Stimulated activated CD8-positive, alpha-beta memory T cell treated with anti-CD3 and anti-CD28 coated beads, Interleukin-12 subunit alpha, Interleukin-12 subunit beta, amount 100 ng/mL, for 1 hour (primary cell): Measurements from ENCODE around the gene ANKRD23.

ENCODE experiments used
- DNase-seq: peaks from one replicate; pipeline ENCODE4 v3.0.0-alpha.2; 2020; ENCODE audit warnings: low read depth

The ANKRD23 gene

GRCh38 chr2:96838345-96839292 lies 5.2 kb downstream of the ANKRD23 start:
- no peak for DNase-seq

- no peak for DNase-seq
These were observed 6.2 kb downstream of the ANKRD23 start for GRCh38 chr2:96837575-96837974.

- no peak for DNase-seq
These were observed 8.0 kb downstream of the ANKRD23 start for GRCh38 chr2:96835830-96836229.

GRCh38 chr2:96832754-96833507 lies 10.9 kb downstream of the ANKRD23 start:
- no peak for DNase-seq

GRCh38 chr2:96832408-96832753 lies 11.4 kb downstream of the ANKRD23 start:
- DNase-seq: no peak

DNA sequence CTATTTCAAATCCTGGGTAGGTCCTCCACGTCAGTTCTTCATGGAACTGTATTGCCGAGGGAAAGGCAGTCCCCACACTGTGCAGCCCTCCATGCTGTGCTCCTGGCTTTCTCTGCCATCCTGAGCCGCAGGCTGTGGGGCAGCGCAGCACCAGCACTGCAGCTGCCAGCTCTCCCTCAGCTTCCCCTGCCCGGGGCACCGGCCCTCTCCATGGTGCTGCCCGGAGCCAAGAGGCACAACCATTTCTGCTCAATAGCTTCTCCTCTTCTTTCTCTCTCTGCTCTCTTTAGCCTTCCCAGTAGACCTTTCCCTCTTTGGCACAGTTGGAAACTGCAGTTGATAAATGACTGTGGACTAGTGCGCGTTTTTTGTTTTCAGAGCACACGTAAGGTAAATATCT lies 12.1 kb downstream of the ANKRD23 start:
- no peak for DNase-seq

- DNase-seq: no peak
These were observed 13.7 kb downstream of the ANKRD23 start for GRCh38 chr2:96830044-96830562.

- DNase-seq: no peak
These were observed 14.9 kb downstream of the ANKRD23 start for GRCh38 chr2:96828874-96829273.

GRCh38 chr2:96828436-96828835 lies 15.4 kb downstream of the ANKRD23 start:
- DNase-seq: no peak

- DNase-seq: no peak
These were observed 17.1 kb downstream of the ANKRD23 start for GRCh38 chr2:96826546-96827278.

DNA sequence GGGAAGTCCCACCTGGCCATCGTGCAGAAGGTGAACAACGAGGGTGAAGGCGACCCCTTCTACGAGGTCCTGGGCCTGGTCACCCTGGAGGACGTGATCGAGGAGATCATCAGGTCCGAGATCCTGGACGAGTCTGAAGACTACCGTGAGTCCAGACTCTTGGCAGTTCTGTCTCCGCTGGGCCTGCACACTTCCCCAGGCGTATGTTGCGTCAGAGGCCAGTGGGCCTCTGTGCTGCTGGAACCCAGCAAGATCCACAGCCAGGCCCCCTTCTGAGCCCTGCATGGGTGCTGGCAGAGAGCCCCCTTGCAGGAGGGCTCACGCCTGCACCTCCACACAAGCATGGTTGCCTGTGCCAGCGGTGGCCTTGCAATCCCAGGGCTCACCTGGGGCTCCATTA lies 18.8 kb downstream of the ANKRD23 start:
- no peak for DNase-seq

GRCh38 chr2:96824079-96824870 lies 19.5 kb downstream of the ANKRD23 start:
- no peak for DNase-seq

DNA sequence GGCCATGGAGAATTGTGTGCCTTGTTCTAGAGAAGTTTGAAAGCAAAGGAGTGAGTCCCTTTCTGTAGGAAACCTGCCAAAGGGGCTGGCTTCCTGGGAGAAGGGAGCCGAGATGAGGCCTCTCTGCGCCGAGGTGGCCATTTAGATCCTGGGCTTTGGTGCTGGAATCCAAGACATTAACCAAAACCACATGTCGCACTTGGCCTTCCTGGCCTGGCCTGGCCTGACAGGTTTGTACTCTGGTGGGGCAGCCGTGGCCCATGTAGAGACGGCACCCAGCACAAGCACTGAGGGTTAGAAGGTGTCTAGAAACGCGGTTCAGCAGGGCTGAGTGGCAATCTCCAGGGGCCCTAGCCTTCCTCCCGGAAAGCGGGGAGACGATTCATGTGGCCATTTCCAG lies 20.6 kb downstream of the ANKRD23 start:
- DNase-seq: no peak

DNA sequence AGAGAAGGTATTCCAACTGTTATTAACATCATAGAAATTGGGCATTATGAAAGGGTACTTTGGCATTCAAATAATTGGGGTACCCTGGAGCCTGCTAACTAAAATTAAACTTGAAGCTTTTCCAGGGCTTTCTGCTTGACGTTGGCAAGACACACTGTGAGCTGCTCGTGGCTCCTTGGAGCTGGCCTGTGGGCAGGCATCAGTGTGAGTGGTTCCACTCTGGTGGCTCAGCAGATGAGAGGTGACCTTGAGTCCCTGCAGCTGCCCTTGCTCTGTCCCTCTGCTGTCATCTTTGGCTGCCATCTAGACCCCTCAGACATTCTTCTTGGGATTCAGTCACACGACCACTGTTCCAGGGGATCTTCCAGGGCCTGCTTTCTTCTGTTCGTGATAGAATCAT lies 21.0 kb downstream of the ANKRD23 start:
- no peak for DNase-seq

DNA sequence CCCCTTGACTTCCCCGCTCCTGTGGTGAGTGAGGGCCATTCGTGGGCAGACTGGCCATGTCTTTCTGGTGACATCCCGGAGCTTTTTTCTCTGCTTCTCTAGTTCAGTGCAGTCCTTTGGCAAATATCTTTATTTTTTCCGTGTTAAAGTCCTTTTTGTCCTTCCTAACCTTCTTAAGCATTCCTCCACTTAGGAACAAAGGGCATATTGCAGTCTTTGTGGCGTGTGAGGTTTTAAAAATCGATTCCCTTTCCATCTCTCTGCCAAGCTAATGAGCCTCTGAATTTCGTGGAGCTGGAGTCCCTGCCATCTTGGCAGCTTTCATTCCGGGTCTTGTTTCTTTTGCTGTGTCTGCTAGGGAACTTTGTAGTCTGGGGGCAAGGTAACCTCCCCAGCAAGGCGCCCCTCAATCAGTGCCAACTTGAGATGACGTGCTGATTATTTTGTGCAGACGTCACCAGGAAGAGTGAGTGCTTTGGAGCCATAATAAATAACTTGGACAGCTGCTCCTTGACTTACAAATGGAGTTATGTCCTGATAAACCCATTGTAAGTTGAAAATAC lies 22.6 kb downstream of the ANKRD23 start:
- no peak for DNase-seq

- DNase-seq: no peak
These were observed 23.8 kb downstream of the ANKRD23 start for GRCh38 chr2:96819876-96820511.

DNA sequence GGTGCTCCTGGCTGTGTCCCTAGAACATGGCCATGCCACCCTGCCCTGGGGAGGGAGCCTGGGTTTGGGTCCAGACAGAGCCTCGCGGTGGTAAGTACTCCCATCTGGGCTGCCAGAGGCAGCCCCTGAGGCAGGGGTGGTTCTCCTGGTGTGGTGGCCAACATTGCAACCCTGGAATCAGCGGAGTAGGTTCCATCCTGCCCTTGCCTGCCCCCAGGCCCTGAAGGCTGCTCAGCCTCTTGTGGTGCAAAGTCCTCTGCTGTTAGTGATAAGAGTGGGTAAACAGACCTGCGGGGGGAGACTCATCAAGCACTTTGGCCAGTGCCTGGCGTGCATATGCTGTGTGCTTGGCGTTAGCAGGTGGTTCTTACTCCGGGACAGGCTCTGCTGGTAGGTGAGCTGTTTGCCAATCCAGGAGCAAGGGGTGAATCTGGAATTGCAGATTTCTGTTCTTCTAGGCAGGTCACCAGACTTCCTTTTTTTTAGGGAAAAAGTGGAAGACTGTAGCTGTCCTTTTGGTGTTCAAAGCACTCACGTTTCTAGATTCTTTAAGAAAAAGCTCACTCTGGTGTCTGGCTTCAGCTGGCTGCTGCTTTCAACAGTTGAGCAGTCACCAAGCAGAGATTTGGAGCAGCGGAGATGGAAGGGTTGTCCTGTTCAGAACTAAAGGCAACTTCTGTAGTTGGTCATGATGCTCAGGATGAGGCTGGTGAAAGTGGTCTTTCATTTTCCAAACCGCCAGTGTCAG lies 24.5 kb downstream of the ANKRD23 start:
- DNase-seq: no peak

- DNase-seq: no peak
These were observed 25.9 kb downstream of the ANKRD23 start for GRCh38 chr2:96817882-96818281.

DNA sequence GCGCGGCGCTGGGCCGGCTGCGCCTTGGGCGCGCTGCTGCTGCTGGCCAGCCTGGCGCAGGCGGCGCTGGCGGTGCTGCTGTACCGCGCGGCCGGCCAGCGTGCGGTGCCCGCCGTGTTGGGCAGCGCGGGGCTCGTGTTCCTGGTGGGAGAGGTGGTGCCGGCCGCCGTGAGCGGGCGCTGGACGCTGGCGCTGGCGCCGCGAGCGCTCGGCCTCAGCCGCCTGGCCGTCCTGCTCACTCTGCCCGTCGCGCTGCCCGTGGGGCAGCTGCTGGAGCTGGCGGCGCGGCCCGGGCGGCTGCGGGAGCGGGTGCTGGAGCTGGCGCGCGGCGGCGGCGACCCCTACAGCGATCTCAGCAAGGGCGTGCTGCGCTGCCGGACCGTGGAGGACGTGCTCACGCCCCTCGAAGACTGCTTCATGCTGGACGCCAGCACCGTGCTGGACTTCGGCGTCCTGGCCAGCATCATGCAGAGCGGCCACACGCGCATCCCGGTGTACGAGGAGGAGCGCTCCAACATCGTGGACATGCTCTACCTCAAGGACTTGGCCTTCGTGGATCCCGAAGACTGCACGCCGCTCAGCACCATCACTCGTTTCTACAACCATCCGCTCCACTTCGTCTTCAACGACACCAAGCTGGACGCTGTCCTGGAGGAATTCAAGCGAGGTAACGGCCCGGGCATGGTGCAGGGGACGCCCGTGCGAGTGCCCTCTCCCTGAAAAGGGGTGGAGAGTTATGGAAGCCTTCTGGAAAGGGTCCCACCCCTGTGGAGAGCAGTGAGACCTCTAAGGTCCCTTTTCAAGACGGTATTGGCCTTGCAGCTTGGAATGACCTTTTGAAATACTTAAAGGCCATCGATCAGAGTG lies 26.8 kb downstream of the ANKRD23 start:
- no peak for DNase-seq
